ENCODE results near the gene HELZ2.

HELZ2 gene

GRCh38 chr20:63590218-63591146, 16.4 kb upstream of the HELZ2 start:
- no peaks in the 10 kb centered on the region for H4K20me1 ChIP-seq (ENCODE audit: insufficient read depth, low read length, poor library complexity, severe bottlenecking)
- H3F3A ChIP-seq (ENCODE audit: low read depth), result no peaks in the 10 kb centered on the region
- H3K9me2 ChIP-seq (replicated peaks; ENCODE audit: low read depth, low read length), result no peaks in the 10 kb centered on the region
- no peaks in the 10 kb centered on the region for H3K27me3 ChIP-seq (ENCODE audit: insufficient read depth, low read length, poor library complexity, severe bottlenecking)
- H3K36me3 ChIP-seq (ENCODE audit: insufficient read depth, low read length), result peaks cover 13% of the 10 kb centered on the region; the same call in 1 of the 2 replicates
- H3K4me3 ChIP-seq (ENCODE audit: low read length, poor library complexity, severe bottlenecking), result no peak overlapping the region
- H3K9ac ChIP-seq (ENCODE audit: low read depth, low read length, poor library complexity, severe bottlenecking), result no peak overlapping the region
- TF ChIP-seq EZH2phosphoT487 (IDR thresholded peaks at IDR 0.05; ENCODE audit: borderline replicate concordance), result no peak
- no peak for TF ChIP-seq CTCF (conservative IDR thresholded peaks at IDR 0.05; ENCODE audit: low read length)
- no peak overlapping the region for H2AFZ ChIP-seq (ENCODE audit: low read length)
- H3K4me2 ChIP-seq (ENCODE audit: low read depth, low read length, poor library complexity, severe bottlenecking), result no peak overlapping the region
- H3K9me3 ChIP-seq (ENCODE audit: insufficient read depth, low read depth, low read length), result no peaks in the 10 kb centered on the region
- H3K79me2 ChIP-seq (ENCODE audit: insufficient read depth, low read length), result no peaks in the 10 kb centered on the region
- H3K4me1 ChIP-seq (ENCODE audit: insufficient read depth, low read length, poor library complexity, severe bottlenecking), result no peaks in the 10 kb centered on the region

DNA sequence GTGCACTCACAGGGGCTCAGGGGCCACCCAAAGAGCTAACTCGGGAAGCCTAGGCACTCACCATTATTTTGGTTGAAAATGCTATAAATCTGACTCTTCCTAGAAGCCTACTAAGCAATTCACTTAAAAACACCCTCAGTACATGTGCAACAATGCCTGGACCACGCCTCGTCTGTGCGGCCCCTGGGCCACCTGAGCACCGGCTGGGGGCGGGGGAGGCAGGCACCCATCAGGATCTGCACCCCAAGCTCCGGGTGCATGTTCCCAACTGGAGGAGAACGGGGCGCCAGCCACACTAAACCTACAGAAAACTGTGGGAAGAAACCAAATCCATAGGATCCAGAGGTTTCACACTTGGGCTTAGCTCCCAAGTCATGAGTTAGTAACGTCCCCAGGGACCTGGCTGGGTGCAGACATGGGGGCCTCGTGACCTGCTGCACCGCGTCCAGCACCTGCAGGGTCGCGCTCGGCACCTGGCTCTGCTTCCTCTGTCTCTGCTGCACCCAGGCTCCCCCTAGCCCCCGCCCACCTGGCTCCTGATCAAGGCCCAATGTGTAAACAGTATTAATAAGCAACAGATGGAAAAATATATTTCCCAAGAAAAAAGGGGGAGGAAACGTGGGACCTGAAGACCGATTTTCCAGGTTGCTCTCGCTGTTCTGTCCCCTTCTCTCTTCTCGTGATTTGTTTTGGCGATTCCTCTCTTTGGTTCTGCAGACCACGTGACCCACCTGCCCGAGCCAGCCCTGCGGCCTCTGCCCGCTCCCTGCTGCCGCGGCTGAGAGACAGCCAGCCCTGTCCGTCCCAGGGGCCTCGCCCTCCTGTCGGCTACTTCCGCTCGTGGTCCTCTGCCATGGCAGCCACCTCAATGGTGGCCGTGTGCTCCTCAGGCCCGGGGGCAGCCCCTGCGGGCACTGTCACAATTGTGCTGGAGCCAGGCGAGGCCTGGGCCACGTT, 15.5 kb upstream of the HELZ2 start:
- TF ChIP-seq EZH2phosphoT487 (IDR thresholded peaks at IDR 0.05; ENCODE audit: borderline replicate concordance), result no peak
- TF ChIP-seq CTCF (conservative IDR thresholded peaks at IDR 0.05; ENCODE audit: low read length), result no peak
- H3K79me2 ChIP-seq (ENCODE audit: insufficient read depth, low read length), result no peaks in the 10 kb centered on the region
- H3K27me3 ChIP-seq (ENCODE audit: insufficient read depth, low read length, poor library complexity, severe bottlenecking), result no peaks in the 10 kb centered on the region
- H3F3A ChIP-seq (ENCODE audit: low read depth), result no peaks in the 10 kb centered on the region
- peaks cover 13% of the 10 kb centered on the region; the same call in 1 of the 2 replicates for H3K36me3 ChIP-seq (ENCODE audit: insufficient read depth, low read length)
- H3K9me2 ChIP-seq (replicated peaks; ENCODE audit: low read depth, low read length), result no peaks in the 10 kb centered on the region
- no peak overlapping the region for H3K4me2 ChIP-seq (ENCODE audit: low read depth, low read length, poor library complexity, severe bottlenecking)
- no peak overlapping the region for H2AFZ ChIP-seq (ENCODE audit: low read length)
- H4K20me1 ChIP-seq (ENCODE audit: insufficient read depth, low read length, poor library complexity, severe bottlenecking), result no peaks in the 10 kb centered on the region
- H3K4me3 ChIP-seq (ENCODE audit: low read length, poor library complexity, severe bottlenecking), result no peak overlapping the region
- H3K9ac ChIP-seq (ENCODE audit: low read depth, low read length, poor library complexity, severe bottlenecking), result no peak overlapping the region
- H3K4me1 ChIP-seq (ENCODE audit: insufficient read depth, low read length, poor library complexity, severe bottlenecking), result no peaks in the 10 kb centered on the region
- H3K9me3 ChIP-seq (ENCODE audit: insufficient read depth, low read depth, low read length), result no peaks in the 10 kb centered on the region

- no peaks in the 10 kb centered on the region for H3K4me1 ChIP-seq (ENCODE audit: insufficient read depth, low read length, poor library complexity, severe bottlenecking)
- no peak overlapping the region for H2AFZ ChIP-seq (ENCODE audit: low read length)
- H3K9ac ChIP-seq (ENCODE audit: low read depth, low read length, poor library complexity, severe bottlenecking), result no peak overlapping the region
- H3F3A ChIP-seq (ENCODE audit: low read depth), result no peaks in the 10 kb centered on the region
- no peaks in the 10 kb centered on the region for H3K9me2 ChIP-seq (replicated peaks; ENCODE audit: low read depth, low read length)
- H3K4me3 ChIP-seq (ENCODE audit: low read length, poor library complexity, severe bottlenecking), result no peak overlapping the region
- H3K79me2 ChIP-seq (ENCODE audit: insufficient read depth, low read length), result no peaks in the 10 kb centered on the region
- no peak overlapping the region for H3K4me2 ChIP-seq (ENCODE audit: low read depth, low read length, poor library complexity, severe bottlenecking)
- peaks cover 9% of the 10 kb centered on the region; the same call in 1 of the 2 replicates for H3K36me3 ChIP-seq (ENCODE audit: insufficient read depth, low read length)
- H3K9me3 ChIP-seq (ENCODE audit: insufficient read depth, low read depth, low read length), result no peaks in the 10 kb centered on the region
- TF ChIP-seq CTCF (conservative IDR thresholded peaks at IDR 0.05; ENCODE audit: low read length) (no peak), EZH2phosphoT487 (IDR thresholded peaks at IDR 0.05; ENCODE audit: borderline replicate concordance) (no peak)
- no peaks in the 10 kb centered on the region for H4K20me1 ChIP-seq (ENCODE audit: insufficient read depth, low read length, poor library complexity, severe bottlenecking)
- H3K27me3 ChIP-seq (ENCODE audit: insufficient read depth, low read length, poor library complexity, severe bottlenecking), result no peaks in the 10 kb centered on the region
Observed at GRCh38 chr20:63588641-63589041, 14.6 kb upstream of the HELZ2 start.

Measured in Loucy (cell line).